Right atrium auricular region (tissue), 2 donors: Measurements from ENCODE around the gene RGS9. TPM values are rescaled to one million over a fixed set of nuclear protein-coding genes. Genes with fewer than 3 reads are reported as not detected.
"Not testable (repeated sequence)": the region's sequence is repeated elsewhere in the genome, so short reads cannot be mapped to it uniquely, and the experiment has no call there.

Source experiments
- DNase-seq: peaks from one replicate; pipeline ENCODE4 v3.0.0-alpha.2; 2019; ENCODE audit warnings: low spot score
- H3K27ac ChIP-seq, 2 donors: fragments of 200-600 bp; sonication (generic); 1 replicate in 1 of 2; 2 replicates in 1 of 2; pipeline ENCODE4 v1.5.1; 2016 to 2019
- H3K27me3 ChIP-seq, 2 donors: fragments of 200-600 bp; sonication (generic); one replicate each; pipeline versions ENCODE4 v1.5.1 to v1.6.0; 2017 to 2019
- H3K36me3 ChIP-seq: fragments of 200-600 bp; sonication (generic); one replicate; pipeline ENCODE4 v1.5.1; 2016
- H3K4me1 ChIP-seq, 2 donors: fragments of 200-600 bp; sonication (generic); one replicate each; pipeline versions ENCODE4 v1.5.1 to v1.6.0; 2017 to 2019
- H3K4me3 ChIP-seq, 2 donors: fragments of 200-600 bp; sonication (generic); 1 replicate in 1 of 2; 2 replicates in 1 of 2; pipeline ENCODE4 v1.5.1; 2017 to 2019; ENCODE audit warnings: mild to moderate bottlenecking in 1 of 2, moderate library complexity in 1 of 2
- H3K9me3 ChIP-seq, 2 donors: fragments of 200-600 bp; sonication (generic); one replicate each; pipeline ENCODE4 v1.5.1; 2019
- total RNA-seq, 2 donors: library from RNA; depleted of rRNA; stranded (reverse); fragments of >200 nt; gene quantifications; one replicate each; pipeline ENCODE4 v1.1.0, GENCODE V29; 2016
- TF ChIP-seq, protein P1 (sequence below), 2 donors: fragments of 200-600 bp; sonication (generic); IDR thresholded peaks; one replicate each; pipeline ENCODE4 v1.5.1; 2019; ENCODE audit warnings: antibody characterized with exemption in 2 of 2

Gene RGS9
- total RNA-seq, 2 donors from 2014 or later, result 2.3 to 6.9 TPM

DNA sequence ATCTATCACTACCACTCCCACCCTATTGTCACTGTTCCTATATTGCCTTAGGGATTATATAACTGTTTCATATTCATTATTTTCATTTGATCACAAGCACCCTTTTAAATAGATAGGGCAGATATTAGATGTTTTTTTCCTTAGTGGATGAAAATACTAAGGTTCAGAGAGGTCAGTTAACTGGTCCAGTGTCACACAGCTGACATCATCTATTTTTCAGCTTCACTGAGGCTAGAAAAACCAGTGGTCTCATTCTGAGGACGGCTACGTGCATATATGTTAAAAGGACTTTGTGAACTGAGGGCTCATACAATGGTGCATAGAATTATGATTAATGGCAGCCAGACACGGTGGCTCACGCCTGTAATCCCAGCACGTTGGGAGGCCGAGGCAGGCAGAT is 29.0 kb upstream of the RGS9 start:
- no peak overlapping the region for H3K4me3 ChIP-seq
- no peaks in the 10 kb centered on the region for H3K9me3 ChIP-seq
- no peak overlapping the region for H3K27ac ChIP-seq
- no peaks in the 10 kb centered on the region for H3K36me3 ChIP-seq
- H3K27me3 ChIP-seq, result no peaks in the 10 kb centered on the region
- peaks cover 0 to 14% of the 10 kb centered on the region in 2 donors for H3K4me1 ChIP-seq
- no peak for DNase-seq
- TF ChIP-seq, protein P1, sequence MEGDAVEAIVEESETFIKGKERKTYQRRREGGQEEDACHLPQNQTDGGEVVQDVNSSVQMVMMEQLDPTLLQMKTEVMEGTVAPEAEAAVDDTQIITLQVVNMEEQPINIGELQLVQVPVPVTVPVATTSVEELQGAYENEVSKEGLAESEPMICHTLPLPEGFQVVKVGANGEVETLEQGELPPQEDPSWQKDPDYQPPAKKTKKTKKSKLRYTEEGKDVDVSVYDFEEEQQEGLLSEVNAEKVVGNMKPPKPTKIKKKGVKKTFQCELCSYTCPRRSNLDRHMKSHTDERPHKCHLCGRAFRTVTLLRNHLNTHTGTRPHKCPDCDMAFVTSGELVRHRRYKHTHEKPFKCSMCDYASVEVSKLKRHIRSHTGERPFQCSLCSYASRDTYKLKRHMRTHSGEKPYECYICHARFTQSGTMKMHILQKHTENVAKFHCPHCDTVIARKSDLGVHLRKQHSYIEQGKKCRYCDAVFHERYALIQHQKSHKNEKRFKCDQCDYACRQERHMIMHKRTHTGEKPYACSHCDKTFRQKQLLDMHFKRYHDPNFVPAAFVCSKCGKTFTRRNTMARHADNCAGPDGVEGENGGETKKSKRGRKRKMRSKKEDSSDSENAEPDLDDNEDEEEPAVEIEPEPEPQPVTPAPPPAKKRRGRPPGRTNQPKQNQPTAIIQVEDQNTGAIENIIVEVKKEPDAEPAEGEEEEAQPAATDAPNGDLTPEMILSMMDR (IDR thresholded peaks at IDR 0.05), result no peak

DNA sequence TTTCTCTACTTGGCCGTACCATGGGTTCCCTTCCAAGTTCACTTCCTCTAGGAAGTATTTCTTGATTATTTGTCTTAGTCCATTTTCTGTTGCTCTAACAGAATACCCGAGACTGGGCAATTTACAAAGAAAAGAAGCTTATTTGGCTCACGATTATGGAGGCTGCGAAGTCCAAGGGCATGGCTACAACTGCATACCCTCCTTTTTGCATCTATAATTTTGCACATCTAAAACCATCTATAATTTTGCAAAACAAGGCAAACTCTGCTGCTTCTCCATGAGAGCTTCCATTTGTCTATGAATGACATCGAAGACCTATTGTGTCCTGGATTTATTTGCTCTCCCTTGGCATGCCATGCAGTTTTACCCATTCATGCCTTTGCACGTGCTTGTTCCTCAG is 27.6 kb upstream of the RGS9 start:
- Histone ChIP-seq H3K27ac (no peak overlapping the region), H3K36me3 (no peaks in the 10 kb centered on the region), H3K9me3 (no peaks in the 10 kb centered on the region), H3K4me1 (peaks cover 0 to 14% of the 10 kb centered on the region in 2 donors), H3K27me3 (no peaks in the 10 kb centered on the region), H3K4me3 (no peak overlapping the region)
- TF ChIP-seq, protein P1 (IDR thresholded peaks at IDR 0.05), result no peak
- no peak for DNase-seq

DNA sequence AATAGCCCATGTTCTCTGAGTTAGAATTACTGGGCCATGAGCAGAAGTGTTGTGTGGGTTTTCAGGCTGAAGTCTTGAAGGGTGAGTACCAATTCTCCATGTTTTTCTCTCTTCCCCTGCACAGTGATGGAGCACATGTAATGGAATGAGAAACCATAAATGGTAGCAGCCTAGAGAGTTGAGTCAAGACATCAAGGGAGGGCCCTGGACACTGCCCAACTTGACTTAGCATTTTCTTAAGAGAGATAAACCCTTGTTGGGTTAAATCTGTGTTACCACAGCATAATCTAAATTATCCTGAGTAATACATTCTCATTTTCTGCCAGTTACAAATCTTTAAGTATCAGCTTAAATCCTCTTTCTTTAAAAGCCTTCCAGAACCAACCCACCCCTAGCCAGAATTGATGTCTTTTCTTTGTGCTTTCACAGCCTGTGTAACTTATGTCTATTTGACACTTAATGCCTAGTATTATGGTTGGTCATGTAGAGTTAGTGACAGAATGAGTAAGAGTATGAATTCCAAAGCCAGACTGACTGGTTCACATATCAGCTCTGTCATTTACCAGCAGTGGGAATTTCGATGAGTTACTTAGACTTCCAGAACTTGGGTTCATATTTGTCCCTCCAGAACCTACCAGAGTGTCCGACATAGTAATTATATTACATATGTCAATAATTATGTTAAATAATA is 27.0 kb upstream of the RGS9 start:
- no peaks in the 10 kb centered on the region for H3K27me3 ChIP-seq
- TF ChIP-seq, protein P1 (IDR thresholded peaks at IDR 0.05), result no peak
- no peak overlapping the region for H3K4me3 ChIP-seq
- no peaks in the 10 kb centered on the region for H3K9me3 ChIP-seq
- DNase-seq, result no peak
- H3K4me1 ChIP-seq, result peaks cover 0 to 14% of the 10 kb centered on the region in 2 donors
- H3K36me3 ChIP-seq, result no peaks in the 10 kb centered on the region
- H3K27ac ChIP-seq, result no peak overlapping the region

DNA sequence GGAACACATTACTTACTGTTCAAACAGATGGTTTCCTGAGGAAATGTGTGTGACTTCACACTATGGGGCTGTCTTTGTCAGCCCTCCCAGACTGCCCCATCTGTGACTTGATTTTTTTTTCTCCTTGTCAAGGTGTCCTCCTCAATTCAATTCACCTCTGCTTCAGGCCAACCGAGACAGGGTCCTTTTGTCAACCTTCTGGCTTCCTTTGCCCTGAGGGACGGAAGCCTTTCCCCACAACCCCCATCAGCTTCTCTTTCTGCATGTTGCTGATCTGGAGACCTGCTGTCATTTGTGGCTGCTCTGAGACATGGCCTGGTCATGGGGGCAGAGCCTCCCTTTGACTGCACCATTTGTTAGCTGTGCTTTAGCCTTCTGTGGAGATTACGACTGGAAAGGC is 21.3 kb upstream of the RGS9 start:
- no peak for DNase-seq
- TF ChIP-seq, protein P1 (IDR thresholded peaks at IDR 0.05), result no peak
- Histone ChIP-seq H3K4me1 (no peaks in the 10 kb centered on the region), H3K4me3 (no peak overlapping the region), H3K27ac (no peak overlapping the region), H3K9me3 (no peaks in the 10 kb centered on the region), H3K27me3 (no peaks in the 10 kb centered on the region), H3K36me3 (no peaks in the 10 kb centered on the region)

DNA sequence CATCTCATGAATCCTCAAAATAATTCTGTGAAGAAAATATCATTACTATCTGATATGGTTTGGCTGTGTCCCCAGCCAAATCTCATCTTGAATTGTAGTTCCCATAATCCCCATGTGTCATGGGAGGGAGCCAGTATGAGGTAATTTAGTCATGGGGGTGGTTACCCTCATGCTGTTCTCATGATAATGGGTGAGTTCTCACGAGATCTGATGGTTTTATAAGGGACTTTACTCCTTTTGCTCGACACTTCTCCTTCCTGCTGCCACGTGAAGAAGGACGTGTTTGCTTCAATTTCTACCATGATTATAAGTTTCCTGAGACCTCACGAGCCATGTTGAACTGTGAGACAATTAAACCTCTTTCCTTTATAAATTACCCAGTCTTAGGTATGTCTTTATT is 20.7 kb upstream of the RGS9 start:
- H3K9me3 ChIP-seq, H3K4me3 ChIP-seq, H3K27me3 ChIP-seq, H3K36me3 ChIP-seq, H3K4me1 ChIP-seq, H3K27ac ChIP-seq, DNase-seq: not testable (repeated sequence)

DNA sequence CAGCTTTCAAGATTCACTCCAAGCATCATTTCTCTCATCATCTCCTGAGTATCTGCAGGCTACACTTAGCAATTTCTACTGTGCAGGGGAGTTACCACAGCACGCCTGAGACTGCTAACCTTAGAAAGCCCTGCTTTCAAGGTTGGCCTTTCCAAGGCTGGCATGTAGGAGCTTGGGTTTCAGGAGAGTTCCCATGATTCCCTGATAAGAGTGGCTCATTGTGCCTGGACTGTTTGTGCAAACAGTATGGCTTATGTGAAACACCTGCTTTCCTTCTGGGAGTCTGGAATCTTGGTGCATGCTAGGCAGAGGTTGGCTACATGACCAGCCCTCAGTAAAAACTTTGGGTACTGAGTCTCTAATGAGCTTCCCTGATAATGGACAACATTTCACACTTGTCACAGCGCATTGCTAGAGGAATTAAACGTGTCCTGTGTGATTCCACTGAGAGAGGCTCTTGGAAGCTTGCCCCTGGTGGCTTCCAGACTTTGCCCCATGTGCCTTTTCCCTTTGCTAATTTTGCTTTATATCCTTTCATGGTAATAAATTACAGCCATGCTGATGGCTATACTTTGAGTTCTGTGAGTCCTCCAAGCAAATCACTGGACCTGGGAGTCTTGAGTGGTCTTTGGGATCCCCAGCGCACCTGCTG is 19.7 kb upstream of the RGS9 start:
- H3K36me3 ChIP-seq, result no peaks in the 10 kb centered on the region
- no peak overlapping the region for H3K27ac ChIP-seq
- H3K27me3 ChIP-seq, result no peaks in the 10 kb centered on the region
- H3K9me3 ChIP-seq, result no peaks in the 10 kb centered on the region
- DNase-seq, result no peak
- TF ChIP-seq, protein P1 (IDR thresholded peaks at IDR 0.05), result no peak
- H3K4me3 ChIP-seq, result no peak overlapping the region
- H3K4me1 ChIP-seq, result no peaks in the 10 kb centered on the region
